ENCODE results near the gene ATL1. TPM values are rescaled to one million over a fixed set of nuclear protein-coding genes. Genes with fewer than 3 reads are reported as not detected.
"Not testable (repeated sequence)": the region's sequence is repeated elsewhere in the genome, so short reads cannot be mapped to it uniquely, and the experiment has no call there.

Gene ATL1
- polyA plus RNA-seq, 3 donors = 8.7 to 10.7 (median 9.3) TPM

DNA sequence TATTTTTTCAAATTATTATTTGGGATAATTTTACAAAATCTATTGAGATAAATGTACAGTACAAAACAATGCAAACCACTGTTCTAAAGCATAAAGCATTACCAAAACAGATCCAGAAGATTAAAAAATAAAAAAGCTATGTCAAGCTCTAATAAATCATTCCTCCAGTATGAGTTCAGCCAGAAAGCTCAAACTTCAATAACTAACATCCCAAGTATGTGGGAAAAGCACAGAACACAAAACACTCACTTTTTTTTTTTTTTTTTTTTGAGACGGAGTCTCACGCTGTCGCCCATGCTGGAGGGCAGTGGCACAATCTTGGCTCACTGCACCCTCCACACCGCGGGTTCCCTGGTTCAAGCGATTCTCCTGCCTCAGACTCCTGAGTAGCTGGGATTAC is 96.8 kb downstream of the ATL1 start:
- DNase-seq = no peak

DNA sequence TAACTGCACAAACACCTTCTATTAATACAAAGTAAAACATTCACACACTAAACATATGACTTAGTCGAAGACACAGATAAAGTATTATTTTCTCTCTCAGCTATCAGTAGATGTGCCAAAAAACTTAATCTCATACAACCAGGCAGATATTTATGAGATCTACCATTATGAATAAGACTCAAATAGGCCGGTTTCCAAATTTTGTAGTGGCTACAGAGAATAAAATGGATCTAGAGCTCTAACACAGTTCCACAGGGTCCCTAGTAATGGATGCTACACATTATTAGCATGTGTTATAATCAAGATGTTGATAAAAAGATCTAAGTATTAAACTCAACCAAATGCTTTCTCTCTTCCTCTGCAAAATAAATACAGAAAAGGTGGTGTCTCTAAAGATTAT is 97.8 kb downstream of the ATL1 start:
- DNase-seq = no peak

DNA sequence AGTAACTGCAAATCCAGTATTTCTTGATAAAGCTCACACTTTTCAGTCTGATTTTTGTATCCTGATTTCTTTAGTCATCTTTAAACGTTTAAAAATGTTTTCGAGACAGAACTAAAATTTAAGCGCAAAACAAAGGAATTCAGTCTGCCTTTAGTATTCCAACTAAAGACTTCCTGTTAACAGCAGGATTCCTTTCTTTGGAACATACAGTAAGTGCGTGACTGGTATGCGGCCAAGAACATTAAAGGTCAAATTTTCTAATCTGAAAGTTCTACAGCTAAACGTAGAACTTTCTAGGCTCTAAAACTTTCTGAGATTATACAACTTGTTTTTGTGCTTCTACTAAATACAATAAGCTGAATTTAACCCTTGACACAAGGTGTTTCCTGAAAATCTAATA is 98.3 kb downstream of the ATL1 start:
- DNase-seq = peak; percentile 64

DNA sequence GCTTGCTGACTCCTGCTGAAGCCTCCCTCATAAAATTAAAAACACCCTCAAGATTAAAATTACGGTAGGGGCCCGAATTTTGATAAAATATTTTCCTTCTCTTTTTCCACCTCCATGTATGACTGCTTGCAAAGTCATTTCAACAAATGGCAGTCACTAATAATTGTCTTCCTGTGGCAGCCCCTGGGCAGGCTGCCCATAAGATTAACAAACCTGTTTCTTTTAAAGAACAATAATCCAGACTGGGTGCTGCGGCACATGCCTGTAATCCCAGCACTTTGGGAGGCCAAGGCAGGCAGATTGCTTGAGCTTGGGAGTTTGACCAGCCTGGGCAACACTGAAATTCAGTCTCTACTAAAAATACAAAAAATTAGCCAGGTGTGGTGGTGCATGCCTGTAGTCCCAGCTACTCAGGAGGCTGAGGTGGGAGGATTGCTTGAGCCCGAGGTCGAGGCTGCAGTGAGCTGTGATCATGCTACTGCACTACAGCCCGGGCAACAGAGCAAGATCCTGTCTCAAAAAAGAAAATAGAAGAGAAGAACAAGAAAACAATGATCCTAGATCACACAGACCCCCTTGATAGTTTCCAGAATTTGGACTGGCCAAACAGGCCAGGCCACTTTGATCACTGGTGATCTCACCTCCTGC is 99.5 kb downstream of the ATL1 start:
- DNase-seq = no peak

DNA sequence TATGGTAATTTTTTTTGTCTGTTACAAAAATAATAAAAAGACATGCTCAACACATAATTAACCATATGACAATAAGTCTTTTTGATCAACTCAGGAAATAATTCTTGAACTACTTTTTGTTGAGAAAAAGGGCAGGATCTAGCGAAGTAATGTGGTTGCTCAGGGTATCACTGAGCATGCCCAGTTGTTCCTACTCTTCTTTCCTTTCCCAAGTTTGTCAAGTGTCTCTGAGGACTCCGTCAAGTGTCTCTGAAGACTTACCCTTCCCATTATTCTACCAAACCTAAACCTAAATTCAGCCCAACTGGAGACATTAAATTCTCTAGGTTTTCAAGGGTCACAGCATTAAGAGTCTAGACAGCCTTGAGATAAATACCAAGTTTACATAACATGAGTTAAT is 104.6 kb downstream of the ATL1 start:
- DNase-seq = not testable (repeated sequence)

DNA sequence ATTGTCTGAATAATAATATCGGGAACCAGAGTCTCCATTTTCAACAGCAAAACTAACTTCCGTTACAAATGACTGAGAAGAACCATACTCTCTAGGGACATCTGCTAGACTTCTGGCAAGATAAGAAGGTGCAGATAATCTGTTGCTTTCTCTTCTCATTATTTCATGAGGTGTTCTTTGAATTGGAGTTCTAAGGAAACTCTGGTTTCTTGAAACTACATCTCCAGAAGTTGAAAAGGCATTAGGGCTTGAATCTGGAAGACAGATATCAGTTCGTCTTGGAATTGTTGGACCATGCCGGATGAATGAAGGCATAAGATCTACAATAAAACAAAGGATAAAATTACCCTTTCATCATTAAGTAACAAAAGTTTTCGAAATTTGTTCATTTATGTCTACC is 105.4 kb downstream of the ATL1 start:
- not testable (repeated sequence) for DNase-seq

DNA sequence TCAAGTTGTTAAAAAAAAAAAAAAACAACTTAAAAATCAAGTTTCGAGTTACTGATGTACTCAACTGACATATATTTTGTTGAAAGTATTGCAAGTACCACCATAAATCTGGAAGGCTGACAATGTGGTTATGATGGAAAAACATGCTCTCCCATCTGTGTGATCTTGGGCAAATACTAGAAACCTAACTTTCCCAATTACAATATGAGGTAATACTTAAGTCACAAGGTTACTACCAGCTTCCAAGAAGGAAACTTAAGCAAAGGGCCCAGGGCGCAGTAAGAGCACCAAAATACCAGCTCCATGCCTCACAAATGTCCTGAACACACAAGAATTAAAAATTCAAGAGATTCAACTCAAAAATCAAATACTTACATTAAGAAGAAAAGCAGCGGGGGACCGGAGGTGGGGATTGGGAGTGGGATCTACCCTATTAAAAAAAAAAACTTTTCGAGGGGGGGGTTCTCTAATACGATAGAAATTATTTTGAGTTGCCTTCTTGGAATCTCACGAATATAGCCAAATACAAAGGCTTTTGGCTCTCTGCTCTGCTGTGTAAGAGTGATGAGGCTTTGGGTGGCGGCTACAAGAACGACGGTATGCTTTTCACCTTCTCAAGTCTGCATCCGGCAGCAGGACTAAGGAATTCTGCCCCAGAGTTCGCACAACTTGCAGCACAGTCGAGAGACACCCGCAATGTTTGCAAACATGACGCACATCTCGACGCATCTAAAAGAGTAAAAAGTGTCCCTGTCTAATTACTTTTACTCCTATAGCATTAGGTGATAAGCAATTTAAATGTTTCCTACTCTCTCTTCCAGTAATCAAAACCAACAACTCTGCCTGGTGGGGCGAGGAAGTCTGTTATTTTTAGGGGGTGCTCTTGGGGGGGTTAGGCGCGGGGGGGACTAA is 107.1 kb downstream of the ATL1 start:
- peak; percentile 67 for DNase-seq

DNA sequence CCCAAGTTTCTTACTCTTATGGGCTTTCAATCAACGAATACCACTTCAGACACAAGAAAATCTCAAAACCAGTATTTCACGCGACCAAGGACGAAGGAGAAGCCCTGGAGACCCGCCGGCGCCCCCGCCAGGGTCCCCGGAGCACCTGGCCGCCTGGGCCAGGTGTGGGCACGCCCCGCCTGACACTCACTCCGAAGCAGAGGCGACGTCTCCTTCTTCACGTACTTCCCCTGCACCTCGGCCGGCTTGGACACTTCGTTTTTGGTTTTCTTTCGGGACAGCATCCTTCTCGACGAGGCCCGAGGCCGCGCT is 107.7 kb downstream of the ATL1 start:
- no peak for DNase-seq

DNA sequence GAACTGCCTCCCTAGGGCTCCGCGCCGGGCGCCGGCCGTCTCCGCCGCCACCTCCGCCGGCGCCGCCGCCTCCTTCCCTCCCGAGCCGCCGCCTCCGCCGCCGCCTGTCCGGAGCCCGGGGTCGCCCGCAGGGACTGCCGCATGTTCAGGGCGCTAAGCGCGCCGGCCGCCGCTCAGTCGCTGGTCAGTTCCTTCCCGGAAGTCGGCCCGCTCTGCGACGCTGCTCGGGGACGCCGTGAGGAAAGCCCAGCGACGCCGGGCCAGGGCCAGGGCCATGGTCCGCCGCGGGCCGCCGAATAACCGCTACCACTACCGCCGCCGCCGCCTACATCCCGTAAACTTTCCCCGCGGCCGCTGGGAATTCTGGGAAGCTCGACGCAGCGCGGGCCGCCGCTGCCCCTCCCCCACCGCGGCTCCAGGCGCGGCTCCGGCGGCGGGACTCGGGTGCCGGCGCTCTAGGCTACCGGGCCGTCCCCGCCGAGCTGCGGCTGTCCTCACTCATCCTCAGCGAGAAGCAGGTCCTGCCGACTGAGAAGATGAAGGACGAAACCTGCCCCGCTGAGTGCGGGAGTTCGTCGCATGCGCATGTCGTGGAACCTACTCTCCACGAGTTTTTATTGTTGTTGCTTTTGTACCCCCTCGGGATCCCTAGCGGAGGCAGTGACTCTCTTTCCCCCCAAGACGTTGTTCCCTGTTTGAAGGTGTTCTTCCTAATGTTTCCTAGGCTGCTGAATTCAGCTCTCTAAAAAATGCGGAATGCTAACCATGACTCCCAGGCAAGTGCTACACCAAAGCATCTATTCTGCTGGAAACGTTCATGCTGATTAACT is 108.3 kb downstream of the ATL1 start, which contains the start of gene SAV1:
Gene SAV1 (minus strand): TSS at position 311 of the 830 bp plus-strand sequence. CDS start 339 bp downstream, outside the sequence.
- DNase-seq = peak; percentile 86

DNA sequence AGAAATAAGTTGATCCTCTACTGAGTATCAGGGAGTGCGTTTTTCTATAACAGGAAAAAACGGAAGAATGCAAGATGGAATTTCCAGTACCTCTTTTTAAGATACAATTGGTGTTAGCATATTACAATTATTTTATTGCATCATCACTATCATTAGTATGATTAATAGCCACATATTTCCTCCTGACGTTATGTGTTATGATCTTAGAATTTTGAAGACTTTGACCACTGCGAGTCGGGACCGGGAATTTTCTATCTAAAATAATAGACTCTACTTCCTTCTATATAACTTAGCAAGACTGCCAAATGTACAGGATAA is 108.8 kb downstream of the ATL1 start:
- DNase-seq = no peak

DNA sequence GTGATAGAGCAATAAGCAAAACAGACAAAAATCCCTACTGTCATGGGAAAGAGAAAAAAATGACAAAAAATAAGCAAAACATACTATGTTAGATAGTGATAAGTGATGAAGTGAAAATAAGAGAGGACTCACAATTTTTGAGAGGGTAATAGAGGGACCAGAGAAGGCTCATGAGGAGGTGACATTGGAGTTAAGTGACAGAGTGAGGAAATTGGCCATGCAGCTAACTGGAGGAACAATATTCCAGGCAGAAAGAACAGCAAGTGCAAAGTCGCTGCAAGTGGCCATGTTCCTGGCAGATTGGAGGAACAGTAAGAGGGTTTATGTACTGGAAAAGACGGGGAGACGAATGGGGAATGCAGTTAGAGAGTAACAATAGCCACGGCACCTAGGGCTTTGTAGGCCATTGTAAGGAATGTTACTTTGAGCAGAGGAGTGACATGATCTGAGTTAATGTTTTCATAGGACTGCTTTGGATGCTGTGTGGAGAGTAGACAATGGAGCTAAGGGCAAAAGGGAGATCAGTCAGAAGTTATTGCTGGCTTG is 109.6 kb downstream of the ATL1 start:
- DNase-seq = no peak

DNA sequence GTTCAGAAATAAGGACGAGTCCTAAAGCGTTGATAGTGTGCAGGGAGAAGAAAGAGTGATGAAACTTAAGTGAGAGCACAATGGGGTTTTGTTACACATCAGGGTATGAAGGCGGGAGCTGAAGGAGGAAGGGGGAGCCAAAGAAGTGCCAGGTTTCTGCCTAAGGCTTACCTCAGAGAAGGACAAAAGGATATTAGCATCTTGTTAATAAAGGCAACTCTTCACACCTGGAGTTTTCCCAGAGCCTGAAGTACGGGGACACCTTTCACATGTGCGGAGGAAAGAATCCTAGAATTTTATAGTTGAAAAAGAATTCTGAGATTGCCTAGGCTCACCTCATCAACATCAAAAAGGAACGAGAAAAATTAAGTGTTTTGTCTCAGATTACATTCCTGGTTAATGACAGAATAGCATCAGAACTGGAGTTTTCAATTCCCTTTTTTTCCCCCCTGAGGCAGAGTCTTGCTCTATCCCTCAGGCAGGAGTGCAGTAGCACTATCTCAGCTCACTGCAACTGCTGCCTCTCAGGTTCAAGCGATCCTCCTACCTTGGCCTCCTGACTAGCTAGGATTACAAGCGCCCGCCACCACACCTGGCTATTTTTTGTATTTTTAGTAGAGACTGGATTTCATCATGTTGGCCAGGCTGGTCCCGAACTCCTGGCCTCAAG is 110.4 kb downstream of the ATL1 start:
- DNase-seq = no peak

DNA sequence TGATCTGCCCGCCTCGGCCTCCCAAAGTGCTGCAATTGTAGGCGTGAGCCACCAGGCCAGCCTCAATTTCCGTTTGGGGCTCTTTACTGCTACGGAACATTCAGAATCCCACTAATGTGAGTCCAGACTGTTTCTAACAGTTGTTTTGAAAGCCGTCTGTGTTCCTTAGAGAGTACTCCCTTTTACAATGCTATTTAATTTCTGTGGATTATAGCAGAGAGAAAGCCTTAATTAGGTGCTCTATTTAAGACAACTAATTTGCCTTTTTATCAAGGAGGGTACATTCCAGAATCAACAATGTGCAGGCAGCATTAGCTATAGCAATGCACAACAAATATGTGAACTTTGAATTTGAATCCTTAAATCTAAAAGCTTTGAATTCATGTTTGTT is 110.9 kb downstream of the ATL1 start:
- no peak for DNase-seq

DNA sequence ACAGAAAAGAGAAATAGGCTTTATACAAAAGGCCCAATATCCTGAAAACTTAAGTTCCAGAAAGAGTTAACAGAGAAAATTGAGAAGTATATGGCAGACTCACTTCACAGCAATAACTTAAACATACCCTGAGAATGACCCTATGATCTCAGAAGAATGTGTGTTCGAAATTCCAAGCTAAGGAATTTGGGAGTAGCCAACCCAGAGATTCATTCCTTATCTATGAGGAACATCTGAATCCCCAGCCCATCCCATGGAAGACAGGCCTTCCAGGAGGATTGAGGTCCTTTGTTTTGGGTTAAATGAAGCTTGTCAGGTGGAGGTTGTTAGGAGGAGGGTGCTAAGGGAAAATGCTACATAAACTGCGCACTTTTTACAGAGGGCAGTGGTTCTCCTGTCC is 115.7 kb downstream of the ATL1 start:
- no peak for DNase-seq

DNA sequence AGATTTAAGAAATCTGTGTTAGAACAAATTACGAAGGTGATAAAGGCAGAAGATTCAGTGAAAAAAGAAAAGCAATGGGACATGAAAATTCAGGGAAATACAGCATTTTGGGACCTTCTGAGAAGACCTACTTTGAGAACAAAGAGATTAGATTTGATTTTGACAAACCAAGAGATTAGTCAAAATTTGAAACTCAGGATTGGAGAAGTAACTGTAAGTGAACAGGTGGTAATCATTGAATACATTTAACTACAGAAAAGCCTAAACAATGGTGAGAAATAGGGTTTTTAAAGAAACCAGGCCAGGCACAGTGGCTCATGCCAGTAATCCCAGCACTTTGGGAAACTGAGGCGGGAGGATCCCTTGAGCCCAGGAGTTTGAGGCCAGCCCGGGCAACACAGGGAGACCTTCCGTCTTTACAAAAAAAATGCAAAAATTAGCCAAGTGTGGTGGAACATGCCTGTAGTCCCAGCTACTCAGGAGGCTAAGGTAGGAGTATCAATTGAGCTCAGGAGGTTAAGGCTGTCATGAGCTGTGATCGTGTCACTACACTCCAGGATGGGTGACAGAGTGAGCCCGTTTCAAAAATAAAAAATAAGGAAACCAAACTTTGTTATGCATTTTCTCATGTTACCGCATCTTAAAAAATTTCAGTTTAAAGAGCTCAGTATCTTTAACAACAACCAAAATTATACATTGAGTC is 117.0 kb downstream of the ATL1 start:
- no peak for DNase-seq

DNA sequence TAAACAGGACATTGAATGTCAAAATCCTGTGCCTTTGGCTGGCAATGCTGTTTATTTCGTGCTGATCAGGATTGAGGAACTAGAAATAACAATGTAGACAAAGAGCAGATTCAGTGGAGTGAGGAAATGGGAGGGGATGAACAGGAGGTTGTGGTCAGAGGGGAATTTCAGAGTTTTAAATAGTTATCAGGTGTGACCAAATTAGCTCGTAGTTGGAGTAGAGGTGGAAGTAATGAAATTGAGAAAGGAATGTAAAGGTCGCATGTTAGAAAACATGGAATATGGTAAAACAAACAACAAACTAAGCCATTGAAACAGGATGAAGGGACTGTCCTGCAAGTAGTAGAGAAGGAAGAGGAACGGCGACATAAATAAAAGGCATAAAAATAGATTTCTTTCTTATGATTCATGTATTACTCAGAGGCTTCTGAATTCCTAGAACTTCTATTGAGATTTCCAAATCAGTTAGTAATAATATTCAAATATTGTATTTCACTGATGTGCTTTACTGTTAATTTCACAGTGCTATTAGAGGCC is 117.7 kb downstream of the ATL1 start:
- no peak for DNase-seq

DNA sequence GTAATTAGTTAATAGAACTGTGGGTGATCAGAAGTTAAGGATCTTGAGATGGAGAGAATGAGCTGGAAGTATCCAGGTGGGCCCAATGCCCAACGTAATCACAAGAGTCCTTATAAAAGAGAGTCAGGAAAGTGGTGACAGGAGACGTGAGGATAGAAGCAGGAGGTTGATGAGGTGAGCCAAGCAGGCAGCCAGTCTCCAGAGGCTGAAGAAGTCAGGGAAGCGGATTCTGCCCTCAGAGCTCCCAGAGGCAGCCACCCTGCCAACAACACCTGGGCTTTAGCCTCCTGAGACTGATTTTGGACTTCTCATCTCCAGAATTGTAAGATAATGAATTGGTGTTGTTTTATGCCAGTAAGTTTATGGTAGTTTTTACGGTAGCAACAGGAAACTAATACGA is 118.2 kb downstream of the ATL1 start:
- no peak for DNase-seq

DNA sequence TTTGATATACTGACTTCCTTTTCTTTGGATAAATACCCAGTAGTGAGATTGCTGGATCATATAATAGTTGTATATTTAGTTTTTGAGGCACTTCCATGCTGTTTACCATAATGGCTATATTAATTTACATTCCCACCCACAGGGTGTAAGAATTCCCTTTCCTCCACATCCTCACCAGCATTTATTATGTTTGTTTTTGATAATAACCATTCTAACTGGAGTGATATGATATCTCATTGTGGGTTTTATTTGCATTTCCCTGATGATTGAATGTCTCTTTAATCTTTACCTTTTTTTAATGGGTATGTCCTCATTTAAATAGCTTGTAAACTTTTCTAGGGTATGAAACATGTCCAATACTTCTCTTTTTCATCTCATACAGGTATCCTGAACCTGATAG is 119.7 kb downstream of the ATL1 start:
- no peak for DNase-seq
